GM15510 (cell line): Measurements from ENCODE around the gene SPDYE8.
"Not testable (repeated sequence)": the region's sequence is repeated elsewhere in the genome, so short reads cannot be mapped to it uniquely, and the experiment has no call there.

Source experiments
- POLR2A ChIP-seq: IDR thresholded peaks from 3 replicates; pipeline ENCODE4 v1.6.1; 2011; ENCODE audit warnings: borderline replicate concordance; ENCODE audit not compliant: insufficient read length; ENCODE audit errors: extremely low read depth

SPDYE8 gene

GRCh38 chr7:73029666-73030065 lies at the start of gene SPDYE8:
Gene SPDYE8 (minus strand): TSS chr7:73029766. CDS start chr7:73027966, 1,800 bp downstream.
- TF ChIP-seq POLR2A, result not testable (repeated sequence)

- not testable (repeated sequence) for TF ChIP-seq POLR2A
Measured at GRCh38 chr7:73057811-73058210, 28.2 kb upstream of the SPDYE8 start, which contains the start of gene SPDYE11. Gene SPDYE11 (minus strand): TSS chr7:73057911. CDS start chr7:73056111, 1,800 bp downstream.

GRCh38 chr7:73005693-73006447 lies 23.7 kb downstream of the SPDYE8 start:
- peak; percentile 83 for TF ChIP-seq POLR2A
